Sigmoid colon (tissue), 7 donors: ENCODE results near the gene KTN1. TPM values are rescaled to one million over a fixed set of nuclear protein-coding genes. Genes with fewer than 3 reads are reported as not detected.

Experiments
- DNase-seq: peaks from one replicate; pipeline ENCODE4 v3.0.0-alpha.2; 2019
- H3K27ac ChIP-seq, 4 donors: fragments of 200-600 bp; sonication (generic); one replicate each; pipeline ENCODE4 v1.5.1; 2016 to 2019; ENCODE audit warnings: mild to moderate bottlenecking in 1 of 4
- H3K27me3 ChIP-seq, 3 donors: fragments of 200-600 bp; sonication (generic); one replicate each; pipeline ENCODE4 v1.5.1; 2019; ENCODE audit warnings: mild to moderate bottlenecking in 1 of 3
- H3K36me3 ChIP-seq, 4 donors: fragments of 200-600 bp; sonication (generic); one replicate each; pipeline ENCODE4 v1.5.1; 2016 to 2019
- H3K4me1 ChIP-seq, 4 donors: fragments of 200-600 bp; sonication (generic); one replicate each; pipeline ENCODE4 v1.5.1; 2017 to 2019
- H3K4me3 ChIP-seq, 4 donors: fragments of 200-600 bp; sonication (generic); one replicate each; pipeline ENCODE4 v1.5.1; 2017 to 2019; ENCODE audit warnings: mild to moderate bottlenecking in 2 of 4, moderate library complexity in 1 of 4
- H3K9me3 ChIP-seq, 4 donors: fragments of 200-600 bp in 3 of 4; sonication (generic) in 3 of 4; one replicate each; pipeline versions ENCODE4 v1.5.1 to v1.6.1; 2013 to 2019
- EP300 ChIP-seq, 4 donors: sonication (generic); formaldehyde crosslinking; IDR thresholded peaks; one replicate each; pipeline ENCODE4 v1.6.1; 2017; ENCODE audit warnings: antibody characterized with exemption in 4 of 4
- POLR2A ChIP-seq, 2 donors: fragments of 450-650 bp; IDR thresholded peaks; one replicate each; pipeline ENCODE4 v1.6.1; 2016; ENCODE audit warnings: antibody characterized with exemption in 2 of 2, mild to moderate bottlenecking in 2 of 2, moderate library complexity in 2 of 2
- POLR2AphosphoS5 ChIP-seq, 4 donors: sonication (generic); formaldehyde crosslinking; IDR thresholded peaks; one replicate each; pipeline ENCODE4 v1.6.1; 2017; ENCODE audit warnings: antibody characterized with exemption in 4 of 4
- WGBS, 2 donors: extraction: QIAGEN DNeasy Blood & Tissue Kit; methylation state at CpG; one replicate each; pipeline ENCODE4 v1.1.7; 2013; 5-methylcytosine and 5-hydroxymethylcytosine counted together
- intact Hi-C: fragments of 100-400 bp; cut with DNase I; formaldehyde crosslinking; loops from one replicate; pipeline ENCODE4 v1.15.1; 2023
- polyA plus RNA-seq, 3 donors: library from polyadenylated mRNA; stranded (reverse); fragments of 200-250 nt; gene quantifications; one replicate each; pipeline ENCODE4 v1.2.3, GENCODE V29; 2013
- total RNA-seq, 4 donors: library from RNA; depleted of rRNA; stranded (reverse); fragments of >200 nt; gene quantifications; one replicate each; pipeline ENCODE4 v1.1.0, GENCODE V29; 2016
- TF ChIP-seq, protein P1 (sequence below), 4 experiments: fragments of 450-650 bp in 3 of 4; fragments of 200-600 bp in 1 of 4; IDR thresholded peaks; one replicate each; pipeline ENCODE4 v1.5.1; 2016 to 2019; ENCODE audit warnings: antibody characterized with exemption in 4 of 4, mild to moderate bottlenecking in 3 of 4, moderate library complexity in 2 of 4
- donor health status: healthy with polysubstance abuse.
- donor health status: Bipolar disorder and iron deficiency.
- donor health status: healthy.

Gene KTN1
- total and polyA plus RNA-seq, 7 donors, result 67.3 to 174 (median 120) TPM

DNA sequence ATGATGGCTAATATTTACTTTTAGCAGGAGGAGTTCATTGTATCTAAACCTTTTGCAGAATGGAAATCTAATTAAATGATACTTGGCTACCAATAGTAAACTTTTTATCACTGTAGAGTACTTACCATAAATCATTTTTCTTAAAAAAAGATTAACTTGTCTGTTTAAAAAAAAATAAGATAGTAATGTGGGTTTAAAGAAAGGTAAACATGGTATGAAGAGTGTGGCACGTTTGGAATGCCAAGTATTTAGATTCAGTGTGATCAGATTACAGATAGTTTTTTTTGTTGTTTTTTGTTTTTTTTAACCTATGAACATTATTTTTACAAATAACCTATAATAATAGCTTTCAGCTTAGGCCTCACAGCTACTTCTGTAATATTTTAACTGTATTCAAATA, 25.8 kb downstream of the KTN1 start:
- peaks cover 0 to 64% (median 49%) of the 10 kb centered on the region in 4 donors for H3K4me1 ChIP-seq
- H3K36me3 ChIP-seq, result no peaks in the 10 kb centered on the region
- no peak overlapping the region for H3K27ac ChIP-seq
- no peak for DNase-seq
- H3K9me3 ChIP-seq, result no peaks in the 10 kb centered on the region
- intact Hi-C loops, result no loop called here
- H3K4me3 ChIP-seq, result no peak overlapping the region
- no peaks in the 10 kb centered on the region for H3K27me3 ChIP-seq
- TF ChIP-seq POLR2AphosphoS5 (IDR thresholded peaks at IDR 0.05), result no peak
- no peak for TF ChIP-seq EP300 (IDR thresholded peaks at IDR 0.05)
- TF ChIP-seq POLR2A (IDR thresholded peaks at IDR 0.05), result no peak
- TF ChIP-seq, protein P1, sequence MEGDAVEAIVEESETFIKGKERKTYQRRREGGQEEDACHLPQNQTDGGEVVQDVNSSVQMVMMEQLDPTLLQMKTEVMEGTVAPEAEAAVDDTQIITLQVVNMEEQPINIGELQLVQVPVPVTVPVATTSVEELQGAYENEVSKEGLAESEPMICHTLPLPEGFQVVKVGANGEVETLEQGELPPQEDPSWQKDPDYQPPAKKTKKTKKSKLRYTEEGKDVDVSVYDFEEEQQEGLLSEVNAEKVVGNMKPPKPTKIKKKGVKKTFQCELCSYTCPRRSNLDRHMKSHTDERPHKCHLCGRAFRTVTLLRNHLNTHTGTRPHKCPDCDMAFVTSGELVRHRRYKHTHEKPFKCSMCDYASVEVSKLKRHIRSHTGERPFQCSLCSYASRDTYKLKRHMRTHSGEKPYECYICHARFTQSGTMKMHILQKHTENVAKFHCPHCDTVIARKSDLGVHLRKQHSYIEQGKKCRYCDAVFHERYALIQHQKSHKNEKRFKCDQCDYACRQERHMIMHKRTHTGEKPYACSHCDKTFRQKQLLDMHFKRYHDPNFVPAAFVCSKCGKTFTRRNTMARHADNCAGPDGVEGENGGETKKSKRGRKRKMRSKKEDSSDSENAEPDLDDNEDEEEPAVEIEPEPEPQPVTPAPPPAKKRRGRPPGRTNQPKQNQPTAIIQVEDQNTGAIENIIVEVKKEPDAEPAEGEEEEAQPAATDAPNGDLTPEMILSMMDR (IDR thresholded peaks at IDR 0.05), result no peak
- WGBS, 2 donors, result 12 to 41% methylated on average over 1 of the region's 1 CpG

GRCh38 chr14:55607386-55607785, 27.4 kb downstream of the KTN1 start:
- Histone ChIP-seq H3K36me3 (no peaks in the 10 kb centered on the region), H3K4me1 (peaks cover 0 to 74% (median 42%) of the 10 kb centered on the region in 4 donors), H3K27me3 (no peaks in the 10 kb centered on the region), H3K9me3 (no peaks in the 10 kb centered on the region), H3K4me3 (no peak overlapping the region), H3K27ac (no peak overlapping the region)
- WGBS, 2 donors, result 79 to 89% methylated on average over 3 of the region's 3 CpGs
- TF ChIP-seq POLR2A (IDR thresholded peaks at IDR 0.05) (no peak), EP300 (IDR thresholded peaks at IDR 0.05) (no peak), POLR2AphosphoS5 (IDR thresholded peaks at IDR 0.05) (no peak)
- TF ChIP-seq, protein P1 (IDR thresholded peaks at IDR 0.05), result no peak
- no peak for DNase-seq
- intact Hi-C loops, result no loop called here

DNA sequence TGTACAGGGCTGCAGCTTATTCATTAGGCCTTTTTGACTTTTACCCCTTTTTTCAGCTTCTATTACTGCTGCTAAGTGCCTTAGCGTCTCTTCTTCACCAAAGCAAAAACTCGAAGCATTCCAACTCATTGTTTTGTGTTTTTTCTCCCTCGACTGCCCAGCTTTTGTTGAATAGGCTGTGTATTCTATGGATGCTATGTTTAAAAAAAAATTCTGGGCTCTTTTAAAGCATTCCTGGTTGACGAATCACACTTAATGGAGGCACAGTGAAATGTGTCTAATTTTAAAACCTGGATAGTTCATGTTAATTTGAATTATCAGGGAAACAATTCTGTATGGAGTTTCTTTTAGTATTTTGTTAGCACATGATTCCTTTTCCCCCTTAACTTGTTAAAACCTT, 29.7 kb downstream of the KTN1 start:
- Histone ChIP-seq H3K36me3 (peaks cover 0 to 3% (median 0%) of the 10 kb centered on the region in 4 donors), H3K4me3 (no peak overlapping the region), H3K27ac (peak overlapping the region in 1 of 4 donors; percentile 13), H3K9me3 (no peaks in the 10 kb centered on the region), H3K27me3 (no peaks in the 10 kb centered on the region), H3K4me1 (peaks cover 0 to 60% (median 31%) of the 10 kb centered on the region in 4 donors)
- WGBS, 2 donors, result 77 to 83% methylated on average over 4 of the region's 4 CpGs
- TF ChIP-seq POLR2AphosphoS5 (IDR thresholded peaks at IDR 0.05) (no peak), EP300 (IDR thresholded peaks at IDR 0.05) (no peak), POLR2A (IDR thresholded peaks at IDR 0.05) (no peak)
- TF ChIP-seq, protein P1 (IDR thresholded peaks at IDR 0.05), result no peak
- DNase-seq, result no peak
- intact Hi-C loops, result no loop called here

DNA sequence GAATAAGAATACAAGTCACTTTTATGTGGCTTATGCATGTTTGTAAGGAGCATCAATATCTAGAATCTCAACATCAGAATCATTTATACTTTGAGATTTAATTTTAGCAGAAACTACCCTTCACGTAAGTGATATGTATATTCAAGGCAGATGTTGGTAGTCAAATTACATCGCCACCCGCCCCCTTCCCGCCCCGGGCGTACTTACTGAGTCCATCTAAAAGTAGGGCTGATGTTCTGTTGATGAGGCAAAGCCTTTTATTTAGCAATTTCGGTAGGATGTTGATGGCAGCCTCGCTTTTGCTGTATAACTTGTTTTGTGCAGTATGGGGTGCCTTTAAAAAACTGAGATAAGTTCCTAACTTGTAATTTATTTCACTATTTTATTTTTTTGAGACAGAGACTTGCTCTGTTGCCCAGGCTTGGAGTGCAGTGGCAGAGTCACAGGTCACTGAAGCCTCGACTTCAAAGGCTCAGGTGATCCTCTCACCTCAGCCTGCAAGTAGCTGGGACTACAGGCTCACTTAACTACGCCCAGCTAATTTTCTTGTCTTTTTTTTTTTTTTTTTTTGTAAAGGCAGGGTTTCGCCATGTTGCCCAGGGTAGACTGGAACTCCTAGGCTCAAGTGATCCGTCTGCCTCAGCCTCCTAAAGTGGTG, 30.8 kb downstream of the KTN1 start:
- DNase-seq, result no peak
- peaks cover 0 to 9% (median 0%) of the 10 kb centered on the region in 4 donors for H3K36me3 ChIP-seq
- no peaks in the 10 kb centered on the region for H3K9me3 ChIP-seq
- intact Hi-C loops, result no loop called here
- peaks cover 0 to 49% (median 21%) of the 10 kb centered on the region in 4 donors for H3K4me1 ChIP-seq
- no peak overlapping the region for H3K4me3 ChIP-seq
- H3K27ac ChIP-seq, result no peak overlapping the region
- WGBS, 2 donors, result 96% methylated on average over 12 of the region's 12 CpGs
- TF ChIP-seq POLR2A (IDR thresholded peaks at IDR 0.05), result no peak
- TF ChIP-seq EP300 (IDR thresholded peaks at IDR 0.05), result no peak
- no peak for TF ChIP-seq POLR2AphosphoS5 (IDR thresholded peaks at IDR 0.05)
- TF ChIP-seq, protein P1 (IDR thresholded peaks at IDR 0.05), result no peak
- no peaks in the 10 kb centered on the region for H3K27me3 ChIP-seq

DNA sequence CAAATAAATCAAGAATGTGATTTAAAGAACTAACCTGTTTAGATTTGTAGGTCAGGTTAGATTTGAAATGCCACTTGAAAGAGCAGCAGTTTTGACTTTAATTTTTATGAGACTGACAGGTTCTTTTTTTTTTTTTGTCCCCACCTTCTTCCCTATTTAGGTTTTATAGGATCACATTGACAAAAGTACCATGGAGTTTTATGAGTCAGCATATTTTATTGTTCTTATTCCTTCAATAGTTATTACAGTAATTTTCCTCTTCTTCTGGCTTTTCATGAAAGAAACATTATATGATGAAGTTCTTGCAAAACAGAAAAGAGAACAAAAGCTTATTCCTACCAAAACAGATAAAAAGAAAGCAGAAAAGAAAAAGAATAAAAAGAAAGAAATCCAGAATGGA, 31.9 kb downstream of the KTN1 start:
- H3K36me3 ChIP-seq, result peaks cover 0 to 19% (median 3%) of the 10 kb centered on the region in 4 donors
- no peak overlapping the region for H3K4me3 ChIP-seq
- no peaks in the 10 kb centered on the region for H3K27me3 ChIP-seq
- no peak for DNase-seq
- TF ChIP-seq POLR2A (IDR thresholded peaks at IDR 0.05) (no peak), POLR2AphosphoS5 (IDR thresholded peaks at IDR 0.05) (no peak), EP300 (IDR thresholded peaks at IDR 0.05) (no peak)
- TF ChIP-seq, protein P1 (IDR thresholded peaks at IDR 0.05), result no peak
- no peaks in the 10 kb centered on the region for H3K9me3 ChIP-seq
- peaks cover 0 to 39% (median 14%) of the 10 kb centered on the region in 4 donors for H3K4me1 ChIP-seq
- intact Hi-C loops, result no loop called here
- no peak overlapping the region for H3K27ac ChIP-seq
